DND-41 (cell line): ENCODE results near the gene ITPR2.

Source experiments
- ATAC-seq: fragments of 200-7000 bp; cut with Tn5 transposase; 3 replicates; pipeline ENCODE4 v1.9.1; 2021; ENCODE audit warnings: low read depth; ENCODE audit not compliant: insufficient read depth
- DNase-seq: peaks from one replicate; pipeline ENCODE4 v3.0.0-alpha.2; 2020
- H2AFZ ChIP-seq: 2 replicates; pipeline ENCODE4 v1.6.0; 2012; ENCODE audit warnings: low read depth, low read length
- H3K27ac ChIP-seq: 2 replicates; pipeline ENCODE4 v1.5.1; 2012; ENCODE audit warnings: low read length, inconsistent platforms
- H3K27me3 ChIP-seq: fragments of 200-600 bp; sonication (generic); 2 replicates; pipeline ENCODE4 v1.6.0; 2012; ENCODE audit warnings: low read length, mild to moderate bottlenecking, inconsistent platforms; ENCODE audit not compliant: insufficient read depth, poor library complexity
- H3K36me3 ChIP-seq: 2 replicates; pipeline ENCODE4 v1.5.1; 2012; ENCODE audit warnings: low read length, inconsistent platforms; ENCODE audit not compliant: insufficient read depth
- H3K4me1 ChIP-seq: 2 replicates; pipeline ENCODE4 v1.5.1; 2012; ENCODE audit warnings: mild to moderate bottlenecking, low read length; ENCODE audit not compliant: insufficient read depth
- H3K4me2 ChIP-seq: 2 replicates; pipeline ENCODE4 v1.6.0; 2012; ENCODE audit warnings: mild to moderate bottlenecking, moderate library complexity, low read length, inconsistent platforms; ENCODE audit not compliant: insufficient read depth
- H3K4me3 ChIP-seq, 2 experiments: fragments of 200-600 bp in 1 of 2; shearing (Covaris generic) in 1 of 2; 2 replicates each; pipeline ENCODE4 v1.5.1; 2012 to 2016; ENCODE audit warnings: inconsistent platforms in 2 of 2, low read length in 2 of 2, mild to moderate bottlenecking in 2 of 2, low read depth in 1 of 2, moderate library complexity in 1 of 2
- H3K79me2 ChIP-seq: 2 replicates; pipeline ENCODE4 v1.6.0; 2012; ENCODE audit warnings: low read length, inconsistent platforms; ENCODE audit not compliant: insufficient read depth
- H3K9ac ChIP-seq: 2 replicates; pipeline ENCODE4 v1.6.0; 2012; ENCODE audit warnings: low read depth, mild to moderate bottlenecking, inconsistent platforms, low read length, moderate library complexity
- H3K9me3 ChIP-seq: 2 replicates; pipeline ENCODE4 v1.5.1; 2012; ENCODE audit warnings: low read length, moderate library complexity, mild to moderate bottlenecking, inconsistent platforms; ENCODE audit not compliant: insufficient read depth, severe bottlenecking
- H4K20me1 ChIP-seq: 2 replicates; pipeline ENCODE4 v1.6.0; 2012; ENCODE audit warnings: low read length; ENCODE audit not compliant: insufficient read depth
- CTCF ChIP-seq: IDR thresholded peaks from 2 replicates; pipeline ENCODE4 v1.5.1; 2012; ENCODE audit warnings: borderline replicate concordance, low read length, moderate library complexity, mild to moderate bottlenecking; ENCODE audit not compliant: poor library complexity, severe bottlenecking; ENCODE audit errors: extremely low read depth
- EZH2 ChIP-seq: IDR thresholded peaks from 3 replicates; pipeline ENCODE4 v1.6.1; 2012; ENCODE audit warnings: borderline replicate concordance, low read depth, mild to moderate bottlenecking, moderate library complexity, low read length, inconsistent platforms; ENCODE audit not compliant: severe bottlenecking

The ITPR2 gene

DNA sequence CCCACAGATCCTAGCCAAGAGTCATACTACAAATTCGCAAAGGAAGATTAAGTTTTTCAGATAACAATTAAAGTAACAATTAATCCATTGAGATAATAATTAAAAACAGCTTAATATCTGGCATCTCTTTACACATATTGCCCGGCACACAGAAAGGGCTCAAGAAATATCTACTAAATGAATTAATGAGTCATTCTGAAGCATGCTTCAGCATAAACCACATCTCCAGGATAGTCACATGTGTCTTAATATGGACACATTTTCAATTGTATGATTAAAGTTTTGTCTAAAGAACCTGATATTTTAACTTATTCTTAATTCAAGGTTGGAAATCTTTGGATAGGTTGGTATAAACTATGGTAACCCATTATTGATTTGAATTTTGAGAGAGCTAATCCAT is 9.6 kb downstream of the ITPR2 start:
- H3K9ac ChIP-seq, result no peak overlapping the region
- peaks cover 95% of the 10 kb centered on the region for H3K79me2 ChIP-seq
- H3K4me1 ChIP-seq, result peaks cover 10% of the 10 kb centered on the region
- TF ChIP-seq EZH2 (no peak), CTCF (no peak)
- no peak overlapping the region for H3K4me3 ChIP-seq
- no peak overlapping the region for H3K4me2 ChIP-seq
- no peak for DNase-seq
- no peaks in the 10 kb centered on the region for H3K9me3 ChIP-seq
- H3K27me3 ChIP-seq, result no peaks in the 10 kb centered on the region
- no peaks in the 10 kb centered on the region for H3K36me3 ChIP-seq
- ATAC-seq, result no peak
- no peak overlapping the region for H2AFZ ChIP-seq
- no peak overlapping the region for H3K27ac ChIP-seq
- peaks cover 3% of the 10 kb centered on the region; the same call in 1 of the 2 replicates for H4K20me1 ChIP-seq

DNA sequence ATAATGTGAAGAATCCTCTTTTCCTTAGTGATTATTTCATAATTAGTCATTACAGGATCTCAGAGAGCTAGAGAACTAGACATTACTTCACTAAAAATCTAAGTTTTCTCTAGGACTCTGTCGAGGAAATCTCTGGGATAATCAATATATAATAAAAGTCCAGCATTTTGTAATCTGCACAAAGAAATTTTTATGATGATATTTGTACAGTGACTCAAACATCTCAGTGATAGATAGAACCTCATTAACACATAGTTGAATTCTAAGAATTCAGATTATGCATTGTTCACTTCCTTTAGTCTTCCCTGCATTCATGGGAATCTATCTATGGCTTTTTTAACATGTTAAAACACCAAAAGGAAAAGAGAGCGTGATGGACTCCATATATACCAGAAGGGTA is 11.0 kb downstream of the ITPR2 start:
- Histone ChIP-seq H3K9ac (no peak overlapping the region), H3K9me3 (no peaks in the 10 kb centered on the region), H3K27ac (no peak overlapping the region), H3K4me3 (no peak overlapping the region), H3K36me3 (no peaks in the 10 kb centered on the region), H2AFZ (no peak overlapping the region), H3K4me2 (no peak overlapping the region), H3K27me3 (no peaks in the 10 kb centered on the region), H3K79me2 (peaks cover 93% of the 10 kb centered on the region), H4K20me1 (peaks cover 3% of the 10 kb centered on the region; the same call in 1 of the 2 replicates), H3K4me1 (peaks cover 4% of the 10 kb centered on the region)
- TF ChIP-seq EZH2 (no peak), CTCF (no peak)
- DNase-seq (no peak), ATAC-seq (no peak)

DNA sequence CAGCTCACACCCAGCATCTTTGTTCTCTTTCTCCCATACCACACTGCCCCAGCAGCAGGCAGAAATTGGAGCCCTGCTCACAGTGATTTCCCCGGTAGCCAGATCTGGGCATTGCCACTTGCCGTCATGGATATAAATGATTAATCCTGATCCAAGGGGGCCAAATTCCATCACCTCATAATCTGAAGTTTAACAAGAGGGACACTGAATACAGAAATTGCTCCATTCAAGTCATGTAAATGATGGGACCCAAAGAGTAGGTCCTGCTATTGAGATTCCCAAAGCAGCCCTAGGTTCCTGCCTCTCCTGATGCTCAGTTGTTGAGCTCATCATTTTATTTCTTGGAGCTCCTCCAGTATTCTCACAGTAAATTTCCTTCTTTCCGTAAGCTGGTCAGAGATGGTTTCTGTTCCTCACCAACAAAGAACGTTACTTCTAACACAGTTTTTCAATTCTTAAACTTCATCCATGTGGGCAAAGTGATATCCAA is 11.7 kb downstream of the ITPR2 start:
- H3K4me2 ChIP-seq, result no peak overlapping the region
- H3K36me3 ChIP-seq, result no peaks in the 10 kb centered on the region
- no peak overlapping the region for H3K27ac ChIP-seq
- H4K20me1 ChIP-seq, result no peaks in the 10 kb centered on the region; the same call in 1 of the 2 replicates
- H3K9me3 ChIP-seq, result no peaks in the 10 kb centered on the region
- H3K79me2 ChIP-seq, result peaks cover 88% of the 10 kb centered on the region
- H3K4me3 ChIP-seq, result no peak overlapping the region
- ATAC-seq (no peak), DNase-seq (no peak)
- no peak for TF ChIP-seq EZH2
- no peak for TF ChIP-seq CTCF
- no peaks in the 10 kb centered on the region for H3K27me3 ChIP-seq
- H3K9ac ChIP-seq, result no peak overlapping the region
- no peaks in the 10 kb centered on the region for H3K4me1 ChIP-seq
- no peak overlapping the region for H2AFZ ChIP-seq

DNA sequence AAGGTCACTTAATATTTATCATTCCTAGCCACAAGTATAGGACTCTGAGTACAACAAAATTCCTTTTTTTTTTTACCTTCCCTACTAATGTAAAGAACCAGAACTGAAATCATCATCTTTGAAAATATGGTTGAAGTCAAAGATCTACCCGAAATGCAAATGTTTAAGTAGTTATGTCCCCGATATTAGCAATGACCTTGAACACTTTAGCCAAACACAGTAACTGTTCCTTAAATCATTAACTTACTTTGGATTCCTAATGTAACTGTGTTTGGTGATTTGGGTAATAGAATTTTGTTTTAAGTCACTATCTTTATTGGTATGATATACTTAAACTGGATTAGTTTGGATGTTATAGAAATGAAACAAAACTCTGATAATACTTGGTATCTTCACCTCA is 14.4 kb downstream of the ITPR2 start:
- Histone ChIP-seq H3K9ac (no peak overlapping the region), H3K4me3 (no peak overlapping the region), H3K36me3 (peaks cover 5% of the 10 kb centered on the region; the same call in 1 of the 2 replicates), H3K9me3 (no peaks in the 10 kb centered on the region), H3K4me1 (no peaks in the 10 kb centered on the region), H2AFZ (no peak overlapping the region), H3K27ac (no peak overlapping the region), H4K20me1 (no peaks in the 10 kb centered on the region; the same call in 1 of the 2 replicates), H3K79me2 (peaks cover 82% of the 10 kb centered on the region), H3K27me3 (no peaks in the 10 kb centered on the region), H3K4me2 (no peak overlapping the region)
- TF ChIP-seq EZH2, result no peak
- TF ChIP-seq CTCF, result no peak
- ATAC-seq (no peak), DNase-seq (no peak)
